ENCODE results near the gene FAM83G. TPM values are rescaled to one million over a fixed set of nuclear protein-coding genes. Genes with fewer than 3 reads are reported as not detected.
"Not testable (repeated sequence)": the region's sequence is repeated elsewhere in the genome, so short reads cannot be mapped to it uniquely, and the experiment has no call there.

The FAM83G gene, protein sequence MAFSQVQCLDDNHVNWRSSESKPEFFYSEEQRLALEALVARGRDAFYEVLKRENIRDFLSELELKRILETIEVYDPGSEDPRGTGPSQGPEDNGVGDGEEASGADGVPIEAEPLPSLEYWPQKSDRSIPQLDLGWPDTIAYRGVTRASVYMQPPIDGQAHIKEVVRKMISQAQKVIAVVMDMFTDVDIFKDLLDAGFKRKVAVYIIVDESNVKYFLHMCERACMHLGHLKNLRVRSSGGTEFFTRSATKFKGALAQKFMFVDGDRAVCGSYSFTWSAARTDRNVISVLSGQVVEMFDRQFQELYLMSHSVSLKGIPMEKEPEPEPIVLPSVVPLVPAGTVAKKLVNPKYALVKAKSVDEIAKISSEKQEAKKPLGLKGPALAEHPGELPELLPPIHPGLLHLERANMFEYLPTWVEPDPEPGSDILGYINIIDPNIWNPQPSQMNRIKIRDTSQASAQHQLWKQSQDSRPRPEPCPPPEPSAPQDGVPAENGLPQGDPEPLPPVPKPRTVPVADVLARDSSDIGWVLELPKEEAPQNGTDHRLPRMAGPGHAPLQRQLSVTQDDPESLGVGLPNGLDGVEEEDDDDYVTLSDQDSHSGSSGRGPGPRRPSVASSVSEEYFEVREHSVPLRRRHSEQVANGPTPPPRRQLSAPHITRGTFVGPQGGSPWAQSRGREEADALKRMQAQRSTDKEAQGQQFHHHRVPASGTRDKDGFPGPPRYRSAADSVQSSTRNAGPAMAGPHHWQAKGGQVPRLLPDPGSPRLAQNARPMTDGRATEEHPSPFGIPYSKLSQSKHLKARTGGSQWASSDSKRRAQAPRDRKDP
- total RNA-seq, result 10 to 100 TPM; 10.9 to 11.3 TPM

DNA sequence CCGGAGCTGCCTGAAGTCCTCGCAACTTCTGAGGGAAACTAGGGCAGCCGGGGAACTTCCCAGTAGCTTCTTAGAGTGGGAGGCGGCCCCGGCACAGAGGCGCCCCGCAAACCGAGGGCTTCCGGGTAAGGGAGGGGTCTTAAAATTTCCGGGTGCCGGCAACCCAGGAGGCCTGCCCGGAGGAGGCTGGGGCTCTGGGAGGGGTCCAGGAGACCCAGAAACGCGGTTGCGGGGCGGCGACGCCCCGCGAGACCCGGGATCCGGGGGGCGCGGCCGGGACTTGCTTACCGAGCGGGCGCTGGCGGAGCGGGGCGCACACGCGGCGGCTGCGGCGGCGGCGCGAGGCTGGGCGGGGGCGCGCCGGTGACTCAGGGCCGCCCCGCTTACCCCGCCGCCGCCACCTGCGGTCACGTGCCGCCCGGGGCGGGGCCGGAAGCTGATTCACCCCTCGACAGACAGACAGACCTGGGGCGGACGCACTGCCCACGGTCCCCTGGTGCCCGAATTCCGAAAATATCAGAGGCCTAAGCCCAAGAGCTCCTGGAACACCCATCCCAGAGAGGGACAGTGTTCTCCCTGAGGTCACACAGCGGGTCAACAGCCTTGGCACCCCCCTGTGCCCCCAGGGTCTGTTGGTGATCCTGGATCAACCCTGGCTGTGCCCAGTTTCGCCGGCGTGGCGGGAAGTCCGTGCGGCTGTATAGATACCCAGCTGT lies at the start of gene FAM83G:
FAM83G (minus strand) TSS at position 344 of the 716 bp plus-strand sequence. CDS start 723 bp downstream, outside the sequence.
- Mint-ChIP-seq H3K36me3 (ENCODE audit: insufficient read depth in 2 of 2) (peaks cover 0 to 6% of the 10 kb centered on the region in 2 donors), H3K9me3 (no peaks in the 10 kb centered on the region), H3K4me1 (ENCODE audit: low read depth) (peaks cover 31% of the 10 kb centered on the region), H3K4me3 (peak within 1 kb of the TSS; percentile 81 to 89), H3K27me3 (ENCODE audit: low read depth) (no peaks in the 10 kb centered on the region), H3K27ac (peak within 1 kb of the TSS; percentile 88)
- peak; percentile 93 to 94 for ATAC-seq (replicated peaks in 1 of 2)
- peak; percentile 93 to 94 for DNase-seq

DNA sequence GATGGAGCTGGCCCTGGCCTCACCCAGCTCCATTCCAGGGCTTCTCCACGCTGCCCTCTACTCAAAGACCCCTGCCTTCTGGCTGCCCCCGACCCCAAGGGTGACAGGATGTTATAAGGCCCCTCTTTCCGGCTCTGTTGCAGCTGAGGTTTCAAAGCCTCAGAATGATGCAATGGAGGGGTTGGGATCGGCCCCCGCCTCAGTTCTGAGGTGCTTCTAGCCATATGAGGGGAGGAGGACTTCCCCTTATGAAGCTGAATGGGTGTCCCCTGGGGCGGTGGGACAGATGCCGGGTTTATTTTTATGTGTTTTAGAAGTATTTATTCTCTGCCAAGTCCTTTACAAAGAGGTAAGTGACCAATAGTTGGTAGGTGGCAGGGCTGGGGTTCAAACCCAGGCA lies 44.3 kb upstream of the FAM83G start:
- H3K27ac Mint-ChIP-seq; H3K36me3 Mint-ChIP-seq (ENCODE audit: insufficient read depth in 2 of 2); H3K9me3 Mint-ChIP-seq; H3K4me3 Mint-ChIP-seq; H3K27me3 Mint-ChIP-seq (ENCODE audit: low read depth); H3K4me1 Mint-ChIP-seq (ENCODE audit: low read depth): not testable (repeated sequence)
- ATAC-seq (replicated peaks in 1 of 2) (peak in 1 of 2 donors; percentile 30), DNase-seq (peak in 1 of 2 donors; percentile 15)

DNA sequence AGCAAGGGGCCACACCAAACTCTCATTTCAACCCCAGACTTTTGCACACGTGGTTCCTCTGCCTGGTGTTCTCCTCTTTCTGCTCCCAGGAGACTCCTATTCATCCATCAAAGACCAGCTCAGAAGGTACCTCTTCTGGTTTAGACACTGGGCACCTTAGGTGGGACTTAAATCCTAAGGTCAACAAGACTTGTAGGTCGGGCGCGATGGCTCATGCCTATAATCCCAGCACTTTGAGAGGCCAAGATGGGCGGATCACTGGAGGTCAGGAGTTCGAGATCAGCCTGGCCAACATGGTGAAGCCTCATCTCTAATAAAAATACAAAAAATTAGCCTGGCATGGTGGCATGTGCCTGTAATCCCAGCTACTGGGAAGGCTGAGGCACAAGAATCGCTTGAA lies 42.9 kb upstream of the FAM83G start:
- not testable (repeated sequence) for H3K4me1 Mint-ChIP-seq (ENCODE audit: low read depth); ATAC-seq (replicated peaks in 1 of 2); H3K9me3 Mint-ChIP-seq; DNase-seq; H3K27ac Mint-ChIP-seq; H3K4me3 Mint-ChIP-seq; H3K27me3 Mint-ChIP-seq (ENCODE audit: low read depth); H3K36me3 Mint-ChIP-seq (ENCODE audit: insufficient read depth in 2 of 2)

DNA sequence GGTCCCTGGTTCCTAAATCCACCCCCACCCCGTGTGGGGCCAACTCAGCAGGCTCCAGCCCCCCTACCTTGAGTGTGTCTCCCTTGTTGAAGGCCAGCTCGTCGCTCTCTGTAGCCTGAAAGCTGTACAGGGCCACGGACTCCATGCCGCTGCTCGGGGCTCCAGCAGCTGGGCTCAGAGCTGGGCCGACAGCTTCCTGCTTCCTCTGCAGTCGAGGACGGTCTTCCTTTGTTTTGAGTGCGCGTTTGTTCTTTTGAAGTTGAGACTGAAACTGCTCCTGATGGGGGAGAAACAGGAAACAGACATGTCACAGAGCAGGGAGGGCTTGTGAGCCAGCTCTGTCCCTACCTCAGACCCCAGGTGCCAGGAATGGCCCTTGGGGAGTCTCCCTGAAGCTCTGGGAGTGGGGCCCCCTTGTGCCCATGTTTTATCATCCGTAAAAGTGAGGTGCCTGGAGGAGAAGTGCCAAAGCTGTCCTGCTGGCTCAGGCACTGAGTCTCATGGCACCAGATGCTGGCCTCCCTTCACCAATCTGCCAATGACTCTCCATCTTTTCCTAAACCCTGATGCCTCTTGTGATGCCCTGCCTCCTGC lies 42.3 kb upstream of the FAM83G start, which contains the start of gene GRAP:
GRAP (minus strand) TSS at position 176 of the 594 bp plus-strand sequence; CDS start at position 145, 31 bp downstream.
- H3K27ac Mint-ChIP-seq, H3K4me3 Mint-ChIP-seq: not testable (repeated sequence)

DNA sequence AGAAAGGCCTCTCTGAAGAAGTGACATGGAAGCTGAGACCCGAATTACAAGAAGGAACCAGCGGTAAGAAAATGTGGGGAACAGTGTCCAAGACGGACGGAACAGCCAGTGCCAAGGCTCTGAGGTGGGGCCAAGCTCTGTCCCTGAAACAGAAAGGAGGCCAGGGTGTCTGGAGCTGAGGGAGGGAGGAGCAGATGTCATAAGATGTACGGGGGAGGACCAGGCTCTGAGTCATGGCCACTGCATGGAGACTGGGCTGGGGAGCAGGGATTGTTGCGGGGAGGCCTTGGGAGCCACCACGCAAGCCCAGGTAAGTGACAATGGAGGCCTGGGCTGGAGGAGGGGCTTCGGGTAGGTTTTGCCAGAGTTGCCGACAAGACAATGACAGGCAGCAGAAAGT lies 40.1 kb upstream of the FAM83G start:
- H3K4me3 Mint-ChIP-seq; H3K4me1 Mint-ChIP-seq (ENCODE audit: low read depth); H3K9me3 Mint-ChIP-seq; H3K36me3 Mint-ChIP-seq (ENCODE audit: insufficient read depth in 2 of 2); H3K27ac Mint-ChIP-seq; DNase-seq; H3K27me3 Mint-ChIP-seq (ENCODE audit: low read depth): not testable (repeated sequence)
- ATAC-seq (replicated peaks in 1 of 2), result peak in 1 of 2 donors; percentile 35

More for the DNA sequence above, 42.3 kb upstream of the FAM83G start, which contains the start of gene GRAP:
- ATAC-seq (replicated peaks in 1 of 2), result peak; percentile 74 to 83
- not testable (repeated sequence) for H3K9me3 Mint-ChIP-seq; H3K27me3 Mint-ChIP-seq (ENCODE audit: low read depth); H3K4me1 Mint-ChIP-seq (ENCODE audit: low read depth); DNase-seq; H3K36me3 Mint-ChIP-seq (ENCODE audit: insufficient read depth in 2 of 2)

DNA sequence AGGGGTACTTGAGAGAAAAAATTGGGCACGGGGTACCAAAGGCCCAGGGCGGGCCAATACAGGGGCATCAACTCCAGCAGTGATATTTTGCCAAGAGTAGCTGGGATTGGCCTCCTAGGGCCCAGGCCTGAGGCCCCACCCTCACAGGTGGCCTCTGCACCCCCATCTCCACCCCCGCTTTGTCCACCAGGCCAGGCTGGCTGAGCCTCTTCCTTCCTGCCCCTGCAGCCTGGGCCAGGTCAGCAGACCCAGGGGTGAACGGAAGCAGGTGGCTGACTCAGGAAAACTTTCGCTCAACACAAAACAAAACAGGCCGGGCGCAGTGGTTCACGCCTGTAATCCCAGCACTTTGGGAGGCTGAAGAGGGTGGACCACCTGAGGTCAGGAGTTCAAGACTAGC lies 38.5 kb upstream of the FAM83G start:
- not testable (repeated sequence) for H3K4me1 Mint-ChIP-seq (ENCODE audit: low read depth); H3K9me3 Mint-ChIP-seq; H3K4me3 Mint-ChIP-seq; H3K36me3 Mint-ChIP-seq (ENCODE audit: insufficient read depth in 2 of 2); DNase-seq; H3K27ac Mint-ChIP-seq; H3K27me3 Mint-ChIP-seq (ENCODE audit: low read depth)
- ATAC-seq (replicated peaks in 1 of 2), result peak; percentile 19 to 24

DNA sequence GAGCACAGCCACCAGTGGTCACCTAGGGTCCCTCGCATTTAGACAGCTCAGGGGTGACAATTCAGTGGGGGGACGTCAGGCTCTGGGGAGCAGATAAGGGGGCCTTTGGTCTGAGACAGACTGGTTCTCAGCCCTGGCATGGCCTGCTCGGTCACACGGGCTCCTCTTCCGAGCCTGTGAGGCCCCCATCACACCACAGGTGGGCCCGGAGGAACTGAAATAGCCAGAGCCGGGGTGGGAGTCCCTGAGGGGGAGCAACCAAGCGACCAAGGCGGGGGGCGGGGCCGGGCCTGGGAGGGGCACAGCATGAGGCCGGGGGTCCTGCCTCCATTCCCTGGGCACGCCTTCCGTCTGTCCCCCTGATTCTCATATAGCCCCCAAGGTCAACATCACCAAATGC lies 37.8 kb upstream of the FAM83G start:
- H3K4me1 Mint-ChIP-seq (ENCODE audit: low read depth); ATAC-seq (replicated peaks in 1 of 2); DNase-seq; H3K27me3 Mint-ChIP-seq (ENCODE audit: low read depth); H3K4me3 Mint-ChIP-seq; H3K27ac Mint-ChIP-seq; H3K9me3 Mint-ChIP-seq; H3K36me3 Mint-ChIP-seq (ENCODE audit: insufficient read depth in 2 of 2): not testable (repeated sequence)

DNA sequence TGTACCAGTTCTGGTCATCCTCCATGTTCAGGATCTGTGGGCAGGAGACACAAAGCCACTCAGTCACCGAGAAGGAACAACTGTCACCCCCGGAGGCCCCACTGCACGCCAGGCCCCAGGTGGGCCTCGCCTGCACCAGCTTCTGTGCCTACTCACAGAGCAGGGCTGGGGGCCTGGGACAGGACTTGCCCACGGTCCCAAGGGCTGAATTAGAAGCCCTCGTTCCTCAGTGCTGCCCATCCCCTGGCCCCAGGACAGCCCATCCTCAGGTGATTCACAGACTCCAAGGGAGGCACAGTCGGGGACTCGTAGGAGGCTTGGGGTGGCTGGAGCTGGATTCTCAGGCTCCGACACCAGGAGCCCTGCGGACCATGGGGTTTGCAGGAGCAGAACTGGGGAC lies 37.3 kb upstream of the FAM83G start:
- not testable (repeated sequence) for H3K4me1 Mint-ChIP-seq (ENCODE audit: low read depth); H3K27ac Mint-ChIP-seq; H3K27me3 Mint-ChIP-seq (ENCODE audit: low read depth); H3K9me3 Mint-ChIP-seq; ATAC-seq (replicated peaks in 1 of 2); H3K36me3 Mint-ChIP-seq (ENCODE audit: insufficient read depth in 2 of 2); H3K4me3 Mint-ChIP-seq
- peak in 1 of 2 donors; percentile 0 for DNase-seq

DNA sequence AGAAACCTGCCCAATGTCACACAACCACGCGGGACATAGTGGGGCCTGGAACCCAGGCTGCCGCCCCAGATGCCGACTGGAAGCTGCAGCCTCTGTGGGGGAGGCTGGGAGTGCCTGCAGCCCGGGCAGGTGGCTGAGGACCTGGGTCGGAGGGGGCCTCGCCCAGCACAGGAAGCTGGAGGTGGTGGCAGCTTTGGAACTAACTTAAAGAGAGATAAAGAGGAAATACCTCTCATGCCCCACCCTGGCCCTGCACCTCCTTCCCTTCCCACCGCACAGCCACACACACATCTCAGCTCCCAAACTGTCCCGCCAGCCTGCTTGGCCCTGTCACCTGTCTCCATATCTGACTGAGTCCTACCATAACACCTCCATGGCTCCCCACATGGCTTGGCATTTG lies 35.8 kb upstream of the FAM83G start:
- ATAC-seq (replicated peaks in 1 of 2), result peak in 1 of 2 donors; percentile 18
- DNase-seq; H3K4me1 Mint-ChIP-seq (ENCODE audit: low read depth); H3K27ac Mint-ChIP-seq; H3K4me3 Mint-ChIP-seq; H3K27me3 Mint-ChIP-seq (ENCODE audit: low read depth); H3K9me3 Mint-ChIP-seq; H3K36me3 Mint-ChIP-seq (ENCODE audit: insufficient read depth in 2 of 2): not testable (repeated sequence)

DNA sequence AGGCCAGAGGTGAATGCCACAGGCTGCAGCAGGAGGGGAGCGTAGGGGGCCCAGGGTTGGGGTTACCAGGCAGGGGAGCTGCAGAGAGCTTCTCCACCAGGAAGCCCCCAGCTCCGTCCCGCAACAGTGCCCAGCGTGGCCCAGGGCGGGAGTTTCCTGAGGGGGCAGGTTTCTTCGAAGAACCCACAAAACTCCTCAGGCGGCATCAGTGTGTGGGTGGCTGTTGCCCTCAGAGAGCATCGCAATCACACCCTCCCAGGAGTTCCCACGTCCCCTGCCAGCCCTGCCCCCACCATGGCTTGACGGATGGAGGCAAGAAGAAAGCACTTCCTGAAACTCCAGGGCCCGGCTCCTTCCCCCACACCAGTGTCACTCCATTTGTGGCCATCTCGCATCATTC lies 34.2 kb upstream of the FAM83G start:
- ATAC-seq (replicated peaks in 1 of 2), result peak in 1 of 2 donors; percentile 29
- not testable (repeated sequence) for H3K36me3 Mint-ChIP-seq (ENCODE audit: insufficient read depth in 2 of 2); H3K9me3 Mint-ChIP-seq; DNase-seq; H3K4me1 Mint-ChIP-seq (ENCODE audit: low read depth); H3K27ac Mint-ChIP-seq; H3K27me3 Mint-ChIP-seq (ENCODE audit: low read depth); H3K4me3 Mint-ChIP-seq

DNA sequence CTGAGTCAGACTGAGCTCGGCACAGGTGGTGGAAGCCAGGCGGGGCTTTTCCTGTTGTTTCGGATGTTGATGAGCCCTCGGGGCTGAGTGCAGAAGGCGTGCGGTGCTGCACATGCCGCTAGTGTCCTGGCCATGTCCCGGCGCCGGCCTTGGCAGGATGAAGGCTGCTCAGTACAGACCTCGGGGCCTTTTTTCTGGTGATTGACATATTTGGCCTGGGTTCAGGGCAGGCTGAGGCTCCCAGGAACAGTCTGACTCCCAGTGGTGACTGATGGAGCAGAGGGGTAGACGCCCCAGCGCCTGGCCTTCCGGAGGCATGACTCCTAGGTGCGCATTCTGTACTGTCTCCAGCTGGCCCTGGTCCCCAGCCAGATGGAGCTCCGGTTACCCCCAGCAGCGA lies 33.4 kb upstream of the FAM83G start:
- DNase-seq; H3K27ac Mint-ChIP-seq; H3K36me3 Mint-ChIP-seq (ENCODE audit: insufficient read depth in 2 of 2); H3K4me3 Mint-ChIP-seq; H3K9me3 Mint-ChIP-seq; H3K27me3 Mint-ChIP-seq (ENCODE audit: low read depth); H3K4me1 Mint-ChIP-seq (ENCODE audit: low read depth): not testable (repeated sequence)
- peak; percentile 27 to 35 for ATAC-seq (replicated peaks in 1 of 2)

DNA sequence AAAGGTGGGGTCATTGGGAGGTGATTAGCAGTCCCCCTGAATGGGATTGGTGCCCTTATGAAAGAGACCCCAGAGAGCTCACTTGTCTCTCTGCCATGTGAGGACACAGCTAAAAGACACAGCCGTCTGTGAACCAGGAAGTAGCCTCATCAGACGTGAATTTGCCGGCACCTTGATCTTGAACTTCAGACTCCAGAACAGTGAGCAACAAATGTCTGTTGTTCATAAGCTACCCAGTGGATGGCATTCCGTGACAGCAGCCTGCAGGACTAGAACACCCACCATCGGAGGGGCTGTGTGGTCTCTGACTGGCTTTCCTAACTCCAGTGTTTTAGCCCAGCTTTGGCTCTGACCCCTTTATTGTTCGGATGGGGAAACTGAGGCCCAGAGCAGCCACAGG lies 33.0 kb upstream of the FAM83G start:
- not testable (repeated sequence) for ATAC-seq (replicated peaks in 1 of 2); H3K27me3 Mint-ChIP-seq (ENCODE audit: low read depth); DNase-seq; H3K9me3 Mint-ChIP-seq; H3K4me1 Mint-ChIP-seq (ENCODE audit: low read depth); H3K27ac Mint-ChIP-seq; H3K4me3 Mint-ChIP-seq; H3K36me3 Mint-ChIP-seq (ENCODE audit: insufficient read depth in 2 of 2)

Data from activated T-cell treated with anti-CD3 and anti-CD28 coated beads, Interleukin-2, amount 50 U/mL, for 72 hours (primary cell).